Activated CD4-positive, alpha-beta T cell treated with anti-CD3 and anti-CD28 coated beads for 36 hours (primary cell): Measurements from ENCODE around the gene TEDC2. TPM values are rescaled to one million over a fixed set of nuclear protein-coding genes. Genes with fewer than 3 reads are reported as not detected.
A peak's percentile ranks its signal among the peaks of the same experiment; 100 is the strongest.
"Not testable (repeated sequence)": the region's sequence is repeated elsewhere in the genome, so short reads cannot be mapped to it uniquely, and the experiment has no call there.

Experiments
- ATAC-seq: fragments of 200-7000 bp; cut with Tn5 transposase; one replicate; pipeline ENCODE4 v1.10.0; 2021; ENCODE audit warnings: mild to moderate bottlenecking, moderate library complexity
- CTCF ChIA-PET: fragments of 350-600 bp; sonication (Branson Sonifier 250); formaldehyde crosslinking; loops from one replicate; lab custom pipeline; 2021; ENCODE audit warnings: antibody characterized with exemption; lab: Charles Lee
- POLR2A ChIA-PET: fragments of 350-600 bp; sonication (Branson Sonifier 250); formaldehyde crosslinking; loops from one replicate; lab custom pipeline; 2021; ENCODE audit warnings: antibody characterized with exemption, inconsistent platforms; lab: Charles Lee
- DNase-seq: peaks from one replicate; pipeline ENCODE4 v3.0.0-alpha.2; 2020
- H3K27ac Mint-ChIP-seq: one replicate; pipeline ENCODE4 v1.8.0; 2021; ENCODE audit warnings: mixed read lengths
- H3K27me3 Mint-ChIP-seq: one replicate; pipeline ENCODE4 v1.8.0; 2021; ENCODE audit warnings: mixed read lengths
- H3K36me3 Mint-ChIP-seq: one replicate; pipeline ENCODE4 v1.8.0; 2021; ENCODE audit warnings: low read depth, mixed read lengths
- H3K4me1 Mint-ChIP-seq: one replicate; pipeline ENCODE4 v1.8.0; 2021; ENCODE audit warnings: mixed read lengths
- H3K4me3 Mint-ChIP-seq: one replicate; pipeline ENCODE4 v1.8.0; 2021; ENCODE audit warnings: mild to moderate bottlenecking, moderate library complexity, mixed read lengths
- H3K9me3 Mint-ChIP-seq: one replicate; pipeline ENCODE4 v1.8.0; 2021; ENCODE audit warnings: low read depth, mixed read lengths
- intact Hi-C, 2 experiments: fragments of 100-400 bp; cut with DNase I in 1 of 2; cut with micrococcal nuclease in 1 of 2; formaldehyde crosslinking; loops; one replicate each; pipeline versions ENCODE4 v1.14.2 to v1.15.1; 2022 to 2024; cut with DNase I, micrococcal nuclease
- total RNA-seq, 2 experiments: library from RNA; stranded (reverse); gene quantifications; one replicate each; pipeline ENCODE4 v1.2.3, GENCODE V29; 2021

The TEDC2 gene
- total RNA-seq, 2 experiments from 2014 or later = 21.0 to 23.1 TPM

DNA sequence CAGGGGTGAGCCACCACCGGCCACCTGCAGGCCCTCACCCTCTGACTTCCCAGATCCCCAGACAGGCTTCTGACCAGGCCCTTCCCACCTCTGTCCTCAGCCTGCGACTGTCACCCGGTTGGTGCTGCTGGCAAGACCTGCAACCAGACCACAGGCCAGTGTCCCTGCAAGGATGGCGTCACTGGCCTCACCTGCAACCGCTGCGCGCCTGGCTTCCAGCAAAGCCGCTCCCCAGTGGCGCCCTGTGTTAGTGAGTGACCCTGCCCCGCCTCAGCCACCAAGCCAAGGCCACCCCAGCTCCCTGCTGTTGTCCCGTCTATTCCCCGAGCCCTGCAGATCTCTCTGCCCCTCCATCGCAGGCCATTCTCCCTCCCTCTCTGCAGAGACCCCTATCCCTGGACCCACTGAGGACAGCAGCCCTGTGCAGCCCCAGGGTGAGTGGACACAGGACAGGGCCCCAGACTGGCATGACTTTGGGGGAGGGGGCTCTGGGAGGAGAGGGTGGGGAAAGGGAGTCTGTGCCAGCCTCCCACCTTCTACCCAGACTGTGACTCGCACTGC, 13.1 kb downstream of the TEDC2 start:
- Mint-ChIP-seq H3K4me3 (peak overlapping the region; percentile 65), H3K27me3 (peaks cover 25% of the 10 kb centered on the region), H3K4me1 (peaks cover 6% of the 10 kb centered on the region), H3K36me3 (no peaks in the 10 kb centered on the region), H3K27ac (no peak overlapping the region), H3K9me3 (no peaks in the 10 kb centered on the region)
- DNase-seq (no peak), ATAC-seq (no peak)
- ChIA-PET POLR2A (no interaction called here), CTCF (no interaction called here)
- intact Hi-C loops = loop anchor here (5.0 kb wide), 3 partner anchors 59 to 266 kb away; partner anchors contain the start of genes CEMP1 (in 1 of the 2), MLST8 (in 1 of the 2) and RNPS1 (in 1 of the 2)

GRCh38 chr16:2473446-2473926, 13.6 kb downstream of the TEDC2 start:
- Mint-ChIP-seq H3K4me3 (peak overlapping the region; percentile 65), H3K27ac (no peak overlapping the region), H3K36me3 (no peaks in the 10 kb centered on the region), H3K9me3 (no peaks in the 10 kb centered on the region), H3K4me1 (peaks cover 6% of the 10 kb centered on the region), H3K27me3 (peaks cover 21% of the 10 kb centered on the region)
- DNase-seq = peak; percentile 48
- no peak for ATAC-seq
- intact Hi-C loops = loop anchor here (5.0 kb wide), 3 partner anchors 59 to 266 kb away; partner anchors contain the start of genes CEMP1 (in 1 of the 2), MLST8 (in 1 of the 2) and RNPS1 (in 1 of the 2)
- ChIA-PET POLR2A (no interaction called here), CTCF (no interaction called here)

- ChIA-PET CTCF (no interaction called here), POLR2A (interaction anchor here (0.7 kb wide), 1 partner anchor 192 kb away, joined by 3 read pairs; no protein-coding TSS in a partner anchor)
- H3K9me3 Mint-ChIP-seq = no peaks in the 10 kb centered on the region
- ATAC-seq = peak; percentile 59
- peak; percentile 76 for DNase-seq
- intact Hi-C loops = loop anchor here (1.0 to 5.0 kb wide), 7 partner anchors 13 to 267 kb away; partner anchors contain the start of genes TEDC2 (in 2 of the 2), CEMP1 (in 1 of the 2), MLST8 (in 1 of the 2) and RNPS1 (in 1 of the 2)
- H3K36me3 Mint-ChIP-seq = no peaks in the 10 kb centered on the region
- peak overlapping the region; percentile 69 for H3K27ac Mint-ChIP-seq
- H3K4me3 Mint-ChIP-seq = peak overlapping the region; percentile 71
- H3K27me3 Mint-ChIP-seq = peaks cover 20% of the 10 kb centered on the region
- peaks cover 6% of the 10 kb centered on the region for H3K4me1 Mint-ChIP-seq
These were observed 14.3 kb downstream of the TEDC2 start for GRCh38 chr16:2473999-2474876.

DNA sequence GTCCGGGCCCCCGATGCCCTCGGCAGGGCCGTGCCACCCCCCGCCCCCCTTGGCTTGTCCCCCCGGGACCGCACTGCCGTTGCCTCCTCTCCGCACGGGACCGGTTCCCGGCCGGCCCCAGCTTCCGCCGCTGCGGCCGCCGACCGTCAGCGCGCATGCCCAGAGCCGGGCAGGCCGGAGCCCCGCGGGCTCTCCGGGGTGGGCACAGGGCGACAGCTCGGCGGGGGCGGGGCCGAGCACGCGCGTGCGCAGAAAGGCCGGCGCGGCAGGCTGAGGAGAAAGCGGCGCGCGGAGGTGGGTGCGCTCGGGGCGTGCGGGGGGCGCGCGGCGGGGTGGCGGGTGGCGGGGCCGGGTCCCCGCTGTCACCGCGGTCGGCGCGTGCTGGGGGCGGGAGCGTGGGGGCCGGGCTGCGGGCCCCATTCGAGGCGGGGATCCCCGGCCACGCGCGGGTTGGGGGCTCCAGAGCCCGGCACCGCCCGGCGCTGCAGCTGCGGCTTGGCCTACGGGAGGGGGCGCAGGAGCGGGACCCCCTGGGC, 15.0 kb downstream of the TEDC2 start, which contains the start of gene TBC1D24:
TSS of gene TBC1D24 (plus strand) at position 251 of the 536 bp plus-strand sequence. CDS start 21,022 bp downstream, outside the sequence.
- peak within 1 kb of the TSS; percentile 71 for H3K4me3 Mint-ChIP-seq
- H3K4me1 Mint-ChIP-seq = peaks cover 6% of the 10 kb centered on the region
- DNase-seq (peak; percentile 89), ATAC-seq (peak; percentile 71)
- peak within 1 kb of the TSS; percentile 69 for H3K27ac Mint-ChIP-seq
- H3K27me3 Mint-ChIP-seq = peaks cover 16% of the 10 kb centered on the region
- H3K9me3 Mint-ChIP-seq = no peaks in the 10 kb centered on the region
- intact Hi-C loops = loop anchor here (1.0 to 5.0 kb wide), 11 partner anchors 14 to 268 kb away; partner anchors contain the start of genes ATP6V0C (in 2 of the 2), TEDC2 (in 2 of the 2), ABCA3 (in 1 of the 2) and CCNF (in 1 of the 2)
- ChIA-PET CTCF (no interaction called here), POLR2A (interaction anchor here (0.7 kb wide), 1 partner anchor 193 kb away, joined by 3 read pairs; no protein-coding TSS in a partner anchor)
- H3K36me3 Mint-ChIP-seq = no peaks in the 10 kb centered on the region

- Mint-ChIP-seq H3K36me3 (no peaks in the 10 kb centered on the region), H3K4me3 (peak overlapping the region; percentile 71), H3K9me3 (no peaks in the 10 kb centered on the region), H3K4me1 (peaks cover 6% of the 10 kb centered on the region), H3K27ac (no peak overlapping the region), H3K27me3 (peaks cover 8% of the 10 kb centered on the region)
- peak; percentile 33 for ATAC-seq
- intact Hi-C loops = loop anchor here (1.0 to 5.0 kb wide), 5 partner anchors 15 to 135 kb away; partner anchors contain the start of genes ATP6V0C (in 2 of the 2), ABCA3 (in 1 of the 2), CCNF (in 1 of the 2) and TEDC2 (in 1 of the 2)
- DNase-seq = peak; percentile 64
- ChIA-PET POLR2A (interaction anchor here (0.7 kb wide), 1 partner anchor 193 kb away, joined by 3 read pairs; no protein-coding TSS in a partner anchor), CTCF (no interaction called here)
These were observed 15.8 kb downstream of the TEDC2 start for GRCh38 chr16:2475413-2476344.

GRCh38 chr16:2476345-2476720, 16.4 kb downstream of the TEDC2 start:
- intact Hi-C loops = loop anchor here in 1 of 2 experiments (5.0 kb wide), 1 partner anchor 36 kb away; the partner anchor contains the start of gene ATP6V0C
- Mint-ChIP-seq H3K27me3 (peaks cover 8% of the 10 kb centered on the region), H3K4me3 (peak overlapping the region; percentile 60), H3K27ac (no peak overlapping the region), H3K9me3 (no peaks in the 10 kb centered on the region), H3K36me3 (no peaks in the 10 kb centered on the region), H3K4me1 (peaks cover 6% of the 10 kb centered on the region)
- ATAC-seq (no peak), DNase-seq (no peak)
- CTCF ChIA-PET = no interaction called here
- POLR2A ChIA-PET = no interaction called here

- POLR2A ChIA-PET = no interaction called here
- no peaks in the 10 kb centered on the region for H3K36me3 Mint-ChIP-seq
- DNase-seq = no peak
- no peaks in the 10 kb centered on the region for H3K9me3 Mint-ChIP-seq
- H3K4me3 Mint-ChIP-seq = peak overlapping the region; percentile 60
- H3K27me3 Mint-ChIP-seq = peaks cover 8% of the 10 kb centered on the region
- intact Hi-C loops = loop anchor here in 1 of 2 experiments (5.0 kb wide), 1 partner anchor 36 kb away; the partner anchor contains the start of gene ATP6V0C
- no peak overlapping the region for H3K27ac Mint-ChIP-seq
- CTCF ChIA-PET = no interaction called here
- no peak for ATAC-seq
- peaks cover 6% of the 10 kb centered on the region for H3K4me1 Mint-ChIP-seq
These were observed 16.8 kb downstream of the TEDC2 start for GRCh38 chr16:2476741-2477140.

GRCh38 chr16:2477327-2477726, 17.4 kb downstream of the TEDC2 start:
- Mint-ChIP-seq H3K9me3 (no peaks in the 10 kb centered on the region), H3K4me1 (peaks cover 6% of the 10 kb centered on the region), H3K27ac (no peak overlapping the region), H3K36me3 (no peaks in the 10 kb centered on the region), H3K27me3 (peaks cover 8% of the 10 kb centered on the region), H3K4me3 (no peak overlapping the region)
- intact Hi-C loops = loop anchor here in 1 of 2 experiments (5.0 kb wide), 1 partner anchor 35 kb away; the partner anchor contains the start of gene ATP6V0C
- CTCF ChIA-PET = interaction anchor here (0.5 to 1.3 kb wide), 3 partner anchors 8 to 423 kb away, joined by 3 to 4 read pairs (median 3); no protein-coding TSS in a partner anchor
- POLR2A ChIA-PET = no interaction called here
- ATAC-seq = no peak
- no peak for DNase-seq

DNA sequence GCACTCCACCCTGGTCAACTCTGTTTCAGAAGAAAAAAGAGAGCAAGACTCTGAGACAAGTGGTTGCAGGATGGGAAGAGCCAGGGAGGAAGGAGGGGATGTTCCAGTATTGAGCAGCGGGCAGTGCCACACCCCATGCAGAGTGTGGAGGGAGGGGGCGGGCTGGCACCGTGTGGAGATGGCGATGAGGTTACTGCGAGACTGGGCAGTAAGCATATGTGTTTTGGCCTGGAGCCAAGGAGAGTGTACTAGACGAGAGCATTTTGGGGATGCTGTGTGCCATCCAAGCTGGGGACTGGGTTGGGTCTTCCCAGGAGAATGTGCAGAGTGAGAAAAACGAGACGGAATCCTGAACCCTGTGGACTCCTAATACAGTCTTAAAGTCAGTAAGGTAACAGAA, 18.4 kb downstream of the TEDC2 start:
- no peak overlapping the region for H3K4me3 Mint-ChIP-seq
- POLR2A ChIA-PET = no interaction called here
- H3K27me3 Mint-ChIP-seq = peaks cover 1% of the 10 kb centered on the region
- CTCF ChIA-PET = interaction anchor here (0.6 to 1.3 kb wide), 3 partner anchors 10 to 23 kb away, joined by 3 to 4 read pairs (median 3); no protein-coding TSS in a partner anchor
- peaks cover 1% of the 10 kb centered on the region for H3K4me1 Mint-ChIP-seq
- H3K9me3 Mint-ChIP-seq = no peaks in the 10 kb centered on the region
- DNase-seq (no peak), ATAC-seq (no peak)
- no peak overlapping the region for H3K27ac Mint-ChIP-seq
- H3K36me3 Mint-ChIP-seq = no peaks in the 10 kb centered on the region
- intact Hi-C loops = loop anchor here in 1 of 2 experiments (5.0 kb wide), 1 partner anchor 34 kb away; the partner anchor contains the start of gene ATP6V0C

- POLR2A ChIA-PET, H3K27ac Mint-ChIP-seq, H3K4me1 Mint-ChIP-seq, H3K27me3 Mint-ChIP-seq, H3K9me3 Mint-ChIP-seq, DNase-seq, ATAC-seq, CTCF ChIA-PET, H3K4me3 Mint-ChIP-seq, H3K36me3 Mint-ChIP-seq: not testable (repeated sequence)
- intact Hi-C loops = loop anchor here (5.0 to 10.0 kb wide), 2 partner anchors 32 to 455 kb away; partner anchors contain the start of genes ATP6V0C (in 1 of the 2) and NHERF2 (in 1 of the 2)
These were observed 20.1 kb downstream of the TEDC2 start for GRCh38 chr16:2479996-2480395.
